Measurements from ENCODE around the gene MCEE.

MCEE gene

GRCh38 chr2:71082402-71083252 is 47.4 kb downstream of the MCEE start:
- TF ChIP-seq CTCF (IDR thresholded peaks at IDR 0.05; ENCODE audit: low read depth, low read length) = no peak
- H3K4me3 ChIP-seq (ENCODE audit: low read depth, low read length) = no peak overlapping the region

- H3K4me3 ChIP-seq (ENCODE audit: low read depth, low read length) = no peak overlapping the region
- TF ChIP-seq CTCF (IDR thresholded peaks at IDR 0.05; ENCODE audit: low read depth, low read length) = no peak
Measured at GRCh38 chr2:71078624-71079023, 51.4 kb downstream of the MCEE start.

- TF ChIP-seq CTCF (IDR thresholded peaks at IDR 0.05; ENCODE audit: low read depth, low read length) = no peak
Measured at GRCh38 chr2:71074893-71075395, 55.1 kb downstream of the MCEE start.

GRCh38 chr2:71073475-71073874 is 56.6 kb downstream of the MCEE start:
- H3K4me3 ChIP-seq (ENCODE audit: low read depth, low read length) = no peak overlapping the region
- no peak for TF ChIP-seq CTCF (IDR thresholded peaks at IDR 0.05; ENCODE audit: low read depth, low read length)

More at GRCh38 chr2:71074893-71075395, 55.1 kb downstream of the MCEE start:
- H3K4me3 ChIP-seq (ENCODE audit: low read depth, low read length) = no peak overlapping the region

- H3K4me3 ChIP-seq (ENCODE audit: low read depth, low read length) = no peak overlapping the region
- no peak for TF ChIP-seq CTCF (IDR thresholded peaks at IDR 0.05; ENCODE audit: low read depth, low read length)
Measured at GRCh38 chr2:71072492-71072891, 57.5 kb downstream of the MCEE start.

- H3K4me3 ChIP-seq (ENCODE audit: low read depth, low read length) = no peak overlapping the region
- no peak for TF ChIP-seq CTCF (IDR thresholded peaks at IDR 0.05; ENCODE audit: low read depth, low read length)
Measured at GRCh38 chr2:71071681-71072398, 58.2 kb downstream of the MCEE start.

Data from WI38 (cell line).